Fibroblast of the aortic adventitia (primary cell): ENCODE results near the gene VWA7. TPM values are rescaled to one million over a fixed set of nuclear protein-coding genes. Genes with fewer than 3 reads are reported as not detected.

Experiments
- DNase-seq: peaks from one replicate; pipeline ENCODE4 v3.0.0-alpha.2; 2010; ENCODE audit warnings: low read depth
- H3K4me3 ChIP-seq: 2 replicates; pipeline ENCODE4 v1.5.1; 2011; ENCODE audit warnings: low read depth, mild to moderate bottlenecking, control low read depth, low read length, moderate library complexity
- CTCF ChIP-seq: IDR thresholded peaks from 2 replicates; pipeline ENCODE4 v1.5.1; 2011; ENCODE audit warnings: mild to moderate bottlenecking, low read length, control low read depth, inconsistent platforms; ENCODE audit not compliant: insufficient read depth
- total RNA-seq: library from RNA; depleted of rRNA; stranded (reverse); fragments of >200 nt; gene quantifications from 2 replicates; pipeline ENCODE4 v1.2.3, GENCODE V29; 2012; ENCODE audit warnings: low replicate concordance

The VWA7 gene
- total RNA-seq, 1 donor: 0.36 TPM

GRCh38 chr6:31785475-31785874 lies 8.3 kb upstream of the VWA7 start:
- DNase-seq: no peak
- TF ChIP-seq CTCF: no peak
- no peak overlapping the region for H3K4me3 ChIP-seq

- TF ChIP-seq CTCF: no peak
- no peak for DNase-seq
Measured at GRCh38 chr6:31784098-31784925, 7.2 kb upstream of the VWA7 start.

DNA sequence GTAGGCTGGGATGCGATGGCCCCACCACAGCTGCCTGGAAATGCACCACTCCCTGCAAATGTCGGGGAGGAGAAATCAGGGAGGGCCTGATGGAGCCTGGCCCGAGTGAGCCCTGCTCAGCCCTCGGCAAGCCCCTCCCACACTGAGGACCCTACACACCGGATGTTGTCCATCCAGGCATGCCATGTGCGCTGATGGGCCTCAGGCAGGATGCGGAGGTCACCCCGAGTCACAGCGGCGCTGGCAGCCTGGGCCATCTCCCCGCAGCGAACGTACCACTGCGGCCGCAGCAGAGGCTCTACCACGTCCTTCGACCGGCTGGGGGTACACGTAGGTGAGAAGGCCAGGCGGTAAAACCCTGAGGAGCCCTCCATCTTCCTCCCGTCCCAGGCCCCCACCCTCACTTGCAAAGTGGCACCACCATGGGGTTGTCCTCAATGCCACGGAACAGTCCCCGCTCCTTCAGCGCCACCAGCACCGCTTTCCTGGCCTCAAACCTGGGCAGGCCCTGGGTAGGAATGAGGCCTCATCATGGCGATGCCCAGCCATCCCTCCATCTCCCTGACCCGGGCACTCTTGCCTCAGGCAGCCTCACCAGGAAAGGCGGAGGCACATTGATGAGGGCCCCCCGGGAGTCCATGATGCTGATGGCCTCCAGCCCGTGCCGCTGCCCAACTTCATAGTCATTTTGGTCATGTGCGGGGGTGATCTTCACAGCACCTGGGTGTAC lies 5.2 kb upstream of the VWA7 start:
- TF ChIP-seq CTCF: no peak
- no peak for DNase-seq
- H3K4me3 ChIP-seq: no peak overlapping the region

More at GRCh38 chr6:31784098-31784925, 7.2 kb upstream of the VWA7 start:
- H3K4me3 ChIP-seq: no peak overlapping the region

DNA sequence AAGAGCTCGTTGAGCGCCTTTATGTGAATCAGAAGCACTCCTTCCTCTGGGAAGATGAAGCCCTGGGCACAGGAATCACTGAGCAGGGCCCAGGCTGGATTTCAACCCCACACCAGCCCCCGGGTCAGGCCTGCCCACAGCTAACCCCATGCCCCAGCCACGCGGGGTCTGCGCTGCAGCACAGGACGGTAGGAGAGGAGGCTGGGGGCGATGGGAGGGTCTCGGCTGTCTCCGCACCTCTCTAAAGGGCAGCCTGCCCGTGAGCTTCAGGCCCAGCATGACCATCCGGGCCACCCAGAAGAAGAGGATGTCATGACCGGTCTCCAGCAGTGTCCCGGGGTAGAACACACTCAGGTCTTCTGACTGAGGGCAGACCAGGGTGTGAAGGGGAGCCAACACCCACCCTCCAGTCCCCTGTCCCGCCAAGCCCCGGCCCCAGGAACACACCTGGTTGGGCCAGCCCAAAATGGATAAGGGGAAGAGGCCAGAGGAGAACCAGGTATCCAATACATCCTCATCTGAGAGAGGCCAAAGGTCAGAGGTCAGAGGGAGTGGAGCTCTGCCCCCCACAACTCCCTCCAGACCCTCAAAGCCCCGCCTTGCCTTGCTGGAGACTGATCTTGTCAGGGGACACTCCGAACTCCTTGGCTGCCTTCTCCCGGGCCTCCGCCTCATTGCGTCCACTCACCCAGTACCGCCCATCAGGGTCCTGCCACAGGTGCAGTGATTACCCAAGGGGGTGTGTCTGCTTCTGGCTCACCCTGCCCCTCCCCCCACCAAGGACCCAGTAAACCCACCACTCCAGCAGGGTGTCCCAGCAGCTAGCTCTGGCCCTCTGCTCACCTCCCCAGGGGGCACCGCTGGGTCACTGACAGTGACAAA lies 4.4 kb upstream of the VWA7 start:
- no peak overlapping the region for H3K4me3 ChIP-seq
- no peak for DNase-seq
- TF ChIP-seq CTCF: no peak

DNA sequence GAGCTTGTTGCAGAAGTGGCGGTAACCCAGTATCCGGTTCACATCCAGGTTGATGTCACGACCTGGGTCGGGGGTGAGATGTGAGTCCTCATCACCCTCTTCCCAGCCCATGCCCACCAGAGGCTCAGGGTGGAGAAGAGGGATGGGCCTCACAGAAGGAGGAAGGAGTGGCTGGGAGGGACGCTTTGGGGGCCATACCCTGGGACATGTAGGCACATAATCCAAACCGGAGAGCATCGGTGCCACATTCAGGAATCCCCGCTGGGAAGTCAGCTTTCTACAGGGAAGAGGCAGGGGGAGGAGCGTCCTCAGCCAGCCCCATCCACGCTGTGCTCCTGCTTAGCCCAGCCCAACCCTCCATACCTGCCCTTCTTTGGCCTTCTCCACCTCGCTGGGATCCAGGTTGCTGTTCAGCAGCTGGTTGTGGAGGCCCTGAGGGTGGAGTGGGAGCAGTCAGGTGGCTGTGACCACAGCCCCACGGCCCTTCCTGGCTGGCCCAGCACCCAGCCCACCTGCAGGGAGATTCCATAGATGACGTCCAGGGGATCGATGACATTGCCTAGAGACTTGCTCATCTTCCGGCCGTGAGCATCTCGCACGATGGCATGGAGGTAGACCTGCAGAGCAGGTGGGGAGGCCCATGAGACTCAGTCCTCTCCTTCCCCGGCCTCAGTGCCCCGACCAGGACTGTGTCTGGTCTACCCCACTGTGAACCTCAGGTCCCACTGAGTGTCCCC lies 3.5 kb upstream of the VWA7 start:
- DNase-seq: no peak
- TF ChIP-seq CTCF: no peak
- no peak overlapping the region for H3K4me3 ChIP-seq

GRCh38 chr6:31779908-31780307 lies 2.8 kb upstream of the VWA7 start:
- no peak overlapping the region for H3K4me3 ChIP-seq
- no peak for DNase-seq
- TF ChIP-seq CTCF: no peak
